Stimulated activated CD4-positive, alpha-beta T cell treated with anti-CD3 and anti-CD28 coated beads, Interleukin-2, amount 100 ng/mL, for 24 hours (primary cell): ENCODE data around the gene EYS.
"Not testable (repeated sequence)": the region's sequence is repeated elsewhere in the genome, so short reads cannot be mapped to it uniquely, and the experiment has no call there.

ENCODE experiments used
- DNase-seq, 2 donors: peaks; one replicate each; pipeline ENCODE4 v3.0.0-alpha.2; 2020

EYS gene

GRCh38 chr6:63926950-63927927 is 1779.8 kb downstream of the EYS start:
- no peak for DNase-seq

- DNase-seq, result no peak
These were observed 1780.7 kb downstream of the EYS start for GRCh38 chr6:63926258-63926780.

DNA sequence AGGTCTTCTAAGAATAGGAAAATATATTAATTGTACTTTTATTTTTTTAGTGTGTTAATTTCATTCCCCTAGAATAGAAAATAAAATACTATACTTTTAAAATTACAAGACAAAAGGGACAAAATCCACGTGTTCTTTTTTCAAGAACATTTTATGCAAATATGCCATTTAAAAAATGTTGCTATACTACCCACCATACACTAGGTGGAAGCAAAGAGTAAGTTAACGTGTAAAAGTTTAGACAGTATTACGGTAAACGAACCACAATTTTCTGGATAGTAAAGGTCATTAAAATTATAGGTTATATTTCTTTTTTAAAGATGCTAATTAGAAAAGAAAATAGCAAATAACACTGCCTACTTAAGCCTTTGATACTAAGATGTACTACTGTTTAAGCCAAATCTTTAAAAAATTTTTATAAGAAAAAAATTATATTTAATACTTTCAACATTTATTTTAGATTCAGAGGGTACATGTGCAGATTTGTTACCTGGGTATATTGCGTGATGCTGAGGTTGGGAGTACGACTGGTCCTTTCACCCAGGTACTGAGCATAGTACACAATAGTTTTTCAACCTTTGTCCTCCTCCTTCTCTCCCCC is 1783.8 kb downstream of the EYS start:
- DNase-seq, result no peak

DNA sequence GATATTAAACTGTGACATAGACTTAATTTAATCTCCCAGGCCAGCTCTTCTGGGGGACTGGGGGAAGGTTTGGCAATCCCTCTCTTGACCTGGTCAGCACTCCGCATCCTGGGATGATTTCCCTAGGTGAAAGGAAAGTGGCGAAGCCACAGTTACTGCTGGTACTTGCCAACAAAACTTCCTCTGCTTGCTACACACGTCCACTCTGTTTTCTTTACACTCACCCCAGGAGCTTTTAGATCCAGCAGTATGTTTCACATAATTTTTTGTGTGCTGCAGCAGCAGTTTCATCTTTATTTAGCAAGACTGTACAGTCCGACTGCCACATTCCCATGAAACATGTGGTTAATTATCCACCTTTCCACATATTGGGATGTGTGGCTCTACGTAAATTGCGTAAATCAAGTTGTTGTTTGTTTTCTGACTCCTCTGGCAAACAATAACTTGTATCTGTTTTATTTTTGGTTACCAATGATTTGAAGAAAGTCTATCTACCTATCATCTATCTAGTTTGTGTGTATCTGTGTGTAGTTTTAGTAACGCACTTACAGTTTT is 1787.4 kb downstream of the EYS start:
- no peak for DNase-seq

DNA sequence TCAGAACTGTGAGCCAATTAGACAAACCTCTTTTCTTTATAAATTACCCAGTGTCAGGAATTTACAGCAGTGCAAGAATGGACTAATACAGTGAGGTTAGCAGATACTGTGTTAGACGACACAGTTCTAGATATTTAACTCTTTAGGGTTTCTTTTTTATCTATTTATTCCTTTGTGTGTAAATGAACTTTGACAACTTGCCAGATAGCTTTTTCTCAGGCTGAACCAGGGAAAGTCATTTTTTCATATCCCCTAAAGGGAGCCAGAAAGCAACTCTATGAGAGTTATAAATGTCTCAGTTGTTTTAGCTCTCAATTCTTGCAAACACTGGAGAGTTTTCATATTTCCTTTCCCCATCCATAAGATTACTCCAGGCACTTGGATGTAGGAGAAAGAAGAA is 1794.1 kb downstream of the EYS start:
- no peak for DNase-seq

DNA sequence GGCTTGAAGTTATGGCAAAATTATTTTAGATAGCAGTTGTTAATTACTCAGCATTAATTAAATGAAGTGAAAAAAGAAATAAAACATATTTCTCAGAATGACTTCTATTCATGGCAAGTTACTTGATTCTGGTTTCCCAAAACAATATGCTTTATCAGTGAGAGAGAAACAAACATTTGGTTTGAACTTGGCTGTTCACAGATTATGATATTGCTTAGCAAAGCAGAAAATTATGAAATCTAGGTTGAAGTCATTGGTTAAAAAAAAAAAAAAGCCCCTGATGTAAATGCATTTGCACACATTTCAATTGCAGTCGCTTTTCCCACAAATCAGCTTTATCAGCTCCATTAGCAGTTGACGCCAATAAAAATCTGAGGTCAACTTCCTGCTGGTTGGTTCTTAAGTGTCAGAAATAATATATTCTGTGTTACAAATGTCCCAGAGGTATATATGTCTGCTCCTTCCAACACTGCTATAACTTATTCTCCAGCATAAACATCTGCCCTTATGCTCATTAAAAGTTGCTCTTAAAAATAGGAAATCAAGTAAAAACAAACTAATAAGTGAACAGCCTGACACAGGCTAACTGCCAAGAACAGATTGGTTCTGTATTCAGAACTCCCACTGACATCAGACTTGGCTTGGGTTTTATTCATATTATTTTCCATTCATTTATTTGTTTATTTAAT is 1796.0 kb downstream of the EYS start:
- no peak for DNase-seq

- no peak for DNase-seq
These were observed 1802.3 kb downstream of the EYS start for GRCh38 chr6:63904650-63905248.

GRCh38 chr6:63899550-63899949 is 1807.5 kb downstream of the EYS start:
- no peak for DNase-seq

DNA sequence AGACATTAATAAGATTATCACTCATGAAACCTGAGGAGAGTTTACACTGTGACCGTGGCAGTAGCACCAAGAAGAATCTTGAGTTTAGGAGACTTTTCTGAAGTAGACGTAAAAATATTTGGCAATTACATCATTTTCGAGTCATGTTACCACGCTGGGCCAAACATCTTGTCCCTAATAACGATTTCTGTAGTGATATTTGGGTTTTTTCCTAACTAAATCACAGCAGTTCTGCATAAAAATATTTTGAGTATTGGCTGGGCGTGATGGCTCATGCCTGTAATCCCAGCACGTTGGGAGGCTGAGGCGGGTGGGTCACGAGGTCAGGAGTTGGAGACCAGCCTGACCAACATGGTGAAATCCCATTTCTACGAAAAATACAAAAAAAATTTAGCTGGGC is 1809.1 kb downstream of the EYS start:
- DNase-seq, result no peak

- no peak for DNase-seq
These were observed 1809.6 kb downstream of the EYS start for GRCh38 chr6:63897459-63897858.

DNA sequence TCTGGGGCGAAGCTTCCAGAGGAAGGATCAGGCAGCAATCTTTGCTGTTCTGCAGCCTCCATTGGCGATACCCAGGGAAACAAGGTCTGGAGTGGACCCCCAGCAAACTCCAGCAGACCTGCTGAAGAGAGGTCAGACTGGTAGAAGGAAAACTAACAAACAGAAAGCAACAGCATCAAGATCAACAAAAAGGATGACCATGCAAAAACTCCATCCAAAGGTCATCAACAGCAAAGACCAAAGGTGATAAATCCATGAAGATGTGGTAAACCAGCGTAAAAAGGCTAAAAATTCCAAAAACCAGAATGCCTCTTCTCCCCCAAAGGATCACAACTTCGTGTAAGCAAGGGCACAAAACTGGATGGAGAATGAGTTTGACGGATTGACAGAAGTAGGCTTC is 1818.6 kb downstream of the EYS start:
- no peak for DNase-seq

- DNase-seq, result not testable (repeated sequence)
These were observed 1819.2 kb downstream of the EYS start for GRCh38 chr6:63887804-63888203.

GRCh38 chr6:63887002-63887751 is 1819.8 kb downstream of the EYS start:
- no peak for DNase-seq

GRCh38 chr6:63886341-63886740 is 1820.7 kb downstream of the EYS start:
- DNase-seq, result no peak

GRCh38 chr6:63883597-63883996 is 1823.4 kb downstream of the EYS start:
- no peak for DNase-seq

- DNase-seq, result no peak
These were observed 1824.8 kb downstream of the EYS start for GRCh38 chr6:63882208-63882607.

- no peak for DNase-seq
These were observed 1825.2 kb downstream of the EYS start for GRCh38 chr6:63881791-63882190.

DNA sequence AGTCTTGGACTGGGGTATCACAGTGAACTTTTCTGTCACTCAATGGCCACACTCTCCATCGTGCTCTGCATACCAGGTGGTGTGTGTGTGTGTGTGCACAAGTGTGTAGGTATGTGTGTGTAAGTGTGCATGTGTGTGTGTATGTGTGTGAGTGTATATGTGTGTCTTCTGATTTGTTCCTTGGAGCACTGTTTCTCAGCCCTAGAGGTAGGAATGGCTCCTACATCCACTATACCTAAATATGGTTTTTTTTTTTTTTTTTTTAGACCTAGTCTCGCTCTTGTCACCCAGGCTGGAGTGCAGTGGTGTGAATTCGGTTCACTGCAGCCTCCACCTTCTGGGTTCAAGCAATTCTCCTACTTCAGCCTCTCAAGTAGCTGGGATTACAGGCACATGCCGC is 1834.8 kb downstream of the EYS start:
- no peak for DNase-seq

- no peak for DNase-seq
These were observed 1838.7 kb downstream of the EYS start for GRCh38 chr6:63868351-63868750.

GRCh38 chr6:63864671-63865318 is 1842.2 kb downstream of the EYS start:
- no peak for DNase-seq

DNA sequence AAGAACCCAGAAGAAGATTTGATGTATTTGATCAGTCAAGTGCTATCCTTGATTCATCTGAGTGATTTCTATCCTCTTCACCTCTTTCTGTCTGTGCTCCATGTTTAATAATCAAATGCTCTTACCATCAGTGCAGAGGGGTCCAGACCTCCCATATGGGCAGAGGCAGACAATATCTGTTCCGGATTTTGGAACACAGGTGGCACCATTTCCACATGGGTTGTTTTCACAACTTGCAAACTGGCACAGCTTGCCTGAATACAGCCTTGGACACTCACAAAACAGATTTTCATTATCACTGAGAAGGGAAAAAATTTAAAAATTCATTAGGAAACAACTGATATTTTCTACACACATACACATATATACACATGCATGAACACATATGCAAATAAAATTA is 1843.0 kb downstream of the EYS start:
- DNase-seq, result no peak
